NCI-H187 treated with DMSO at 0.1 percent for 48 hours (cell line): Measurements from ENCODE around the gene MSH2.

ENCODE experiments used
- DNase-seq: peaks from one replicate; lab custom pipeline; 2025; lab: John Stamatoyannopoulos, UW

Gene MSH2

DNA sequence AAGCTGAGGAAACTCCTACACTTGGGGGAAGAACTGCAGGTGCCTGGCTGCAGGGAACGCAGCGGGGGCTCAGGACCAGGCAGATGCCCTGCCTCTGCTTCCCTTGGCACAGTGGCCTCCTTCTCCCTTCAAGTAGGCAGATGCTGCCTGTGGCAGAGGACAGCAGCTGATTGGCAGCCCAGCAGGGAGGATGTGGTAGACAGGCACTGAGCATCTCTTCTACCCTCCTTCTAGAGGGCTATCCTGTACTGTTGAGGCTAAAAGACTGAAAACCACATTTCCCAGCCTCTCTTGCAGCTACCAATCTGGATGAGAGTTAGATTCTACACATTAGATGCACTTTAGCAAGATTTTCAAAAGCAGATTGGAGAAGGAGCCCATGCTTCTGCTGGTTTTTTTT is 105.7 kb downstream of the MSH2 start:
- no peak for DNase-seq

GRCh38 chr2:47509250-47509649 is 106.3 kb downstream of the MSH2 start:
- no peak for DNase-seq

- no peak for DNase-seq
Measured at GRCh38 chr2:47509821-47510385, 106.9 kb downstream of the MSH2 start.

GRCh38 chr2:47510745-47511144 is 107.8 kb downstream of the MSH2 start:
- no peak for DNase-seq

- no peak for DNase-seq
Measured at GRCh38 chr2:47512581-47513083, 109.7 kb downstream of the MSH2 start.

DNA sequence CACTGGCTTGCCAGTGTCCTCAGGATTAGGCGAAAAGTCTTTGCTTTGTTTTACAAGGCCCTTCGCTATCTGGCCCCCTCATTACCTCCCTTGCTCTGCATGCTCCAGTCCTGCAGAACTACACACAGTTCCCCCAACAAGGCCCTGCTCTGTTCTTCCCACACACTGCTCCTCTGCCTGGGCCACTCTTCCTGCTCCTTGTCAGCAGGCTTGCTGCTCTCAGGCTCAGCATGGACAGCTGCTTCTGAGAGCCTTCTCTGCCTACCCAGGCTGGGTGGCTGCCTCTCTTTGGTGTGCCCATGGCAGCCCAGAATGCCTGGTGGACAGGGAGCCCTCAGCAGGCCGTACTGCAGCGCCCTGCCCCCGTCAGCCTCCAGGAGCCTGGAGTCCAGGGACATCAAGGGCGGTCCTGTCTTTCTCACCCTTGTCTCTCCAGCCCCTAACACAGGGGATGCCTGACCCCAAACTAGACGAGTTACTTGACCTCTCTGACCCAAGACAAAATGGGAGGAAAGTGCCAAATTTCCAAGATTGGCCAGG is 111.1 kb downstream of the MSH2 start:
- no peak for DNase-seq

DNA sequence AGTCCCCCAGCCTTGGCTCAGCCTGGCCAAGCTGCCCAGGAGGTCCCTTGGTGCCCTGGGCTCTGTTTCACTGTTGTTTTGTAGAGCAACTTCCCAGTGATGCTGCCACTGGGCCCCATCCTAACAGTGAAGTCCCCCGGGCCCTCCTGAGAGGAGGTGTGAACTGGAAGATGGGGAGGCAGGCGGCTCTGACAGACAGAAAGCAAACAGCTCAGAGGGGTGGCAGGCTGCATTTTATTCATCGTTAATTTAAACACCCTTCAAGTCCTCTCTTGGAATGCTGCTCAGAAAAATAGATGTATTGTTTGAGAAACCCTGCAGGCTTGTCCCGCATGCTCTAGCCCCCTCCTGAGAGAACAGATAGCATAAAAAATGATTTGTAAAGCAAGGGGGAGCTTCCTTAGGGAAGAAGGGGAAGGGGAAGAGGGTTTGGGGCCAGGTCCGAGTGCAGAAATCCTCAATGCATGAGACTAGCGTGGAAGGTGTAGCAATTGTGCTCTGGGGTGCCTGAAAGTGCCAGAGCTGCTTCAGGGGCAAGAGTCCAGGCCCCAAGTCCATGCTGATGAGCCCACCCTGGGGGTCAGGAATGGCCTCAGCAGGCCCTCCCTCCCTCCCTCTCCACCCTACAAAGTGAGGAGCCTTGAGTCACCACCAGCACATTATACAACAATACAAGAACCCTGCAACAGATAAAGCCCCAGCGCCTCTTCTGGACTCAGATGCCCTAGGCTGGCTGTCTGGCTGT is 113.6 kb downstream of the MSH2 start:
- no peak for DNase-seq

DNA sequence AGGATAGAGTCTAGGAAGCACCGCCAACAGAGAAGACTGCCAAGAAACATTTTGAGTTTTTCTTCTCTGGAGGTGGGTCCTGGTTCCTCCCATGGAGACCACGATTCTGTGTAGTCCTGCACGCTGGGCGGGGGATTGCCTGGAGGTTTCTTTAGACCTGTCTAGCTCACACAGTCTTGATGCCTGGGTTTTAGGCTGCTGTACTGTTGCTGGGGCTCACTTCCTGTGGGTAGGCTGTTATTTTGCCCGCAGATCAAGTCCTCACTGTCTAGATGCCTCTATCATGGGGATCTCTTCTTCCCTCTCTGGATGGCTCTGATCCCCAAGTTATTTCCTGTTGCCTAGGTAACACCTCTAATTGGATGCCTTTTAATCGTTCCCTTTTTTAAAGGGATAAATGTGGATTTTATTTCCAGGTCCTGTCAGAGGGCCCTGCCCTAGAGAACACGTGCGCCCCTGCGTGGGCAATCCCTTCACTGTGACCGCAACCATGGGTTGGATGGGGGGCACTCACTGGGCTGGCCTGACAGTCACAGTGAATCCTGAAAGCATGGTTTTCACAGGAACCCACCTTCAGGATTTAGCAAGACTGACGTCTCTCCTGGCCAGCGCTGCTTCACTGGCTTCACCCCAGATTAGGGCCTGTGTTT is 115.7 kb downstream of the MSH2 start:
- no peak for DNase-seq

DNA sequence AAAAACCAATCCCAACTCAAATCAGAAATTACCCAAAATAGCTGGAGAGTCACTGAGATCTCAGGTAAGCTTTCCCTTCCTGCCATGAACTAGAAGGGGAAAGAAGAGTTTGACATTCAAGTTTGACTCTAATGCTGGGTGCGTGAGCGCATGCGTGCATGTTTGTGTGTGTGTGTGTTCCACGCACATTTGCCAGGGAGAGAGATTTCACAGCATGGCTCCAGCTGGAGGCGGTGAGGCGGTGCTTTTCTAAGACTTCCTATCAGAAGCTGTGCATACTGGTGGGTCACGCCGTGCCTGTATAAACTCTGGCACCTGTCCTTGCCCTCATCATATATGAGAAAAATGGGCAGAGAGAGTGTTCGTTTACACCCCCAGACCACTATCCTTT is 116.2 kb downstream of the MSH2 start:
- no peak for DNase-seq

- DNase-seq = no peak
Measured at GRCh38 chr2:47519604-47520301, 116.8 kb downstream of the MSH2 start.

- DNase-seq = no peak
Measured at GRCh38 chr2:47520302-47520630, 117.3 kb downstream of the MSH2 start.

- DNase-seq = no peak
Measured at GRCh38 chr2:47520825-47521665, 118.1 kb downstream of the MSH2 start.

DNA sequence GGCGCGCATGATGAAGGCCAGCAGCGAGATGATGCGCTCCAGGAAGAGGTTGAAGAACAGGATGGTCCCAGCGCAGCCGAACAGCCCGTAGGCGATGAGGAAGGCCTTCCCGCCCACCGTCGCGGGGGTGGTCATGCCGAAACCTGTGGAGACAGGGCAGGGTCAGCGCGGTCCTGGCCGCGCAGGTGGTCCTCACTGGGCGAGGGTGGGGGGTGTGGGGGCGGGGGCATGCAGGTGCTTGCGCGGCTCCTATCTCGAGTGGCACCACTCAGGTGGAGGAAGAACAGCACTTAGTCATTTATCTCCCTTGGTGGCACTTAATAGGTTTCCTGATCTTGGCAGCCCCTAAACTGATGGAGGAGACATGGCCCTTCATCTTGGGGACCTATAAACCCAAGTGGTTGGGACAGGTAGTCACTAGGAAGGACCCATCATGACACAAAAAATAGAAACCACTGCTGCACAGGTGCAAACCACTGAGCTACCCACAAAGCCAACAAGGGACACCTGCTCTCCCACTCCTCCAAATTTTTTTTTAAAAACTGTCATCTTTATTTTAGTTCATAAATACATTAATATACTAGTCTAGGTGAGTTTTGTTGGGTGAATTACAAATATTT is 118.8 kb downstream of the MSH2 start:
- DNase-seq = no peak

- DNase-seq = no peak
Measured at GRCh38 chr2:47525167-47525566, 122.2 kb downstream of the MSH2 start.

DNA sequence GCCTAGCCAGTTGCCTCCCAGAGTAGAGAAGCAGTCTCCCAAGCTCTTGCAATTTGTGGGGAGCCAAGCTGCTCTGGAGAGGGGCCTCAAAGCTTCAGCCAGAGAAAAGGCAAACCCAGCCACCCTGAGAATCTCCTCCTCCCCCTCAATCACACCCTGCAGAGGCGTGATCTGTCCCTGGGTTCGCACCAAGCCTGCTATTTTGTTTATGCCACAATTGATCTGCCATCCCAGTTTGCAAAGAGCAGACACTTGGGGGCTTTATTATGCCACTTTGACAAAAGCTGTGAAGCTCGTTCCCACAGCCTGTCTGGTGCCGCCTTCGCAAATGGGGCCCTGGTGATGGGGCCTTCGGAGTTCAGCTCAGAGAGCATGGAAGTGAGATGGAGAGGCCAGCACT is 125.5 kb downstream of the MSH2 start:
- DNase-seq = no peak

DNA sequence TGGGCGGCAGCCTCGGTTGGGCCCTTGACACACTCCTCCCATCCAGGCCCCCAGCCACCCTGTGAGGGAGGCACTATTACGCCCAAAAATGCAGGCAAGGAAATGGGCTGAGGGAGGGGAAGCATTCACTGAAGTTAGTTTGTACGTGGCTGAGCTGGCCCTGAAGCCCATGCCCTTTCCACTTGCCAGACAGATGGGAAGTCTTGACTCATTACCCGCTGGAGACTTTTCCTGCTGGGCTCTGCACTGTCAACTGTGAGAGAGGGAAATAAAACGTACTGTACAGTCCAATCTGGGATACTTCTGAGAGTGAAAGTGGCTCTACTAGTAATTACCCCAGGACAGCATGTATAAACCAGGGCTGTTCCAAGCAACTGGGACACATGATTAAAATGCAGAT is 125.9 kb downstream of the MSH2 start:
- no peak for DNase-seq

- DNase-seq = no peak
Measured at GRCh38 chr2:47530105-47530760, 127.3 kb downstream of the MSH2 start.

DNA sequence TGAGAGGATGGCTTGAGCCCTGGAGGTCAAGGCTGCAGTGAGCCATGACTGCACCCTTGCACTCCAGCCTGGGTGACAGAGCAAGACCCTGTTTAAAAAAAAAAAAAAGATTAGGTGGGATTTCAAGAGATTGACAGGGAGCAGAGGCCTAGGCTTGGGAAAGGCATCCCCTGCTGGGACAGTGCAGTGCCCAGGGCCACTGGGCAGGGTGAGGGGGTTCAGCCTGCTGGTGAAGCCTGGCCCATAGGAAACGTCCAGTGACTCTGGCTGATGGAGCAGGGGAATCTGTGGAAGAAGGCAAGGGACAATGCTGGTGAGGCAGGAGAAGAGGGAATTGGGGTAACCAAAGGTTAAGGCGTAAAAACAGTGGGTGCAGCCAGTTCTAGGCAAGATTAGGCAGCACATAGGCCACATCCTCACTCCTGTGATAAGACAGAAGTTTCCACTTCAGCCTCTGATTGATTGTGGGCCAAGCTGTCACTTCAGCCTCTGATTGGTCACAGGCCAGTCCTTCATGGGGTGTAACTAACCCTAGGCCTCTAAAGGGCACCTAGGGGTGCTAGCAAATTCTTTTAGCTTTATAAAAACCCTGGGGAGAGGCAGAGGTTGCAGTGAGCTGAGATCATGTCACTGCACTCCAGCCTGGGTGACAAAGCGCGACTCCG is 128.6 kb downstream of the MSH2 start:
- no peak for DNase-seq
